WTC11 (cell line): Measurements from ENCODE around the gene CRAT. TPM values are rescaled to one million over a fixed set of nuclear protein-coding genes. Genes with fewer than 3 reads are reported as not detected.

Experiments
- ATAC-seq: fragments of 200-7000 bp; cut with Tn5 transposase; 2 replicates; pipeline ENCODE4 v1.10.0; 2021; ENCODE audit warnings: mild to moderate bottlenecking, moderate library complexity
- CTCF ChIA-PET: fragments of 300-600 bp; sonication (Branson Sonifier 250); formaldehyde crosslinking; loops from one replicate; lab custom pipeline; 2021; ENCODE audit warnings: antibody characterized with exemption; lab: Charles Lee
- POLR2A ChIA-PET: fragments of 350-600 bp; sonication (Branson Sonifier 250); formaldehyde crosslinking; loops from one replicate; lab custom pipeline; 2021; ENCODE audit warnings: antibody characterized with exemption; lab: Charles Lee
- DNase-seq: peaks from one replicate; pipeline ENCODE4 v3.0.0; 2021; ENCODE audit warnings: low spot score
- H3K27ac Mint-ChIP-seq: 2 replicates; pipeline ENCODE4 v1.8.0; 2021; ENCODE audit warnings: mixed read lengths
- H3K27me3 Mint-ChIP-seq: 2 replicates; pipeline ENCODE4 v1.8.0; 2021; ENCODE audit warnings: low read depth, mild to moderate bottlenecking, moderate library complexity, mixed read lengths
- H3K36me3 Mint-ChIP-seq: 2 replicates; pipeline ENCODE4 v1.8.0; 2021; ENCODE audit warnings: mixed read lengths
- H3K4me1 Mint-ChIP-seq: 2 replicates; pipeline ENCODE4 v1.8.0; 2022; ENCODE audit warnings: mixed read lengths
- H3K4me3 Mint-ChIP-seq: 2 replicates; pipeline ENCODE4 v1.8.0; 2021; ENCODE audit warnings: mild to moderate bottlenecking, moderate library complexity, mixed read lengths
- H3K9me3 Mint-ChIP-seq: 2 replicates; pipeline ENCODE4 v1.8.0; 2021; ENCODE audit warnings: mixed read lengths
- AR ChIP-seq: fragments of 250-450 bp; sonication (Bioruptor Pico); IDR thresholded peaks from 2 replicates; pipeline ENCODE4 v1.9.0; 2021; ENCODE audit warnings: mild to moderate bottlenecking
- ATF6 ChIP-seq: sonication (generic); formaldehyde crosslinking; IDR thresholded peaks from 2 replicates; pipeline ENCODE4 v1.8.1; 2023; ENCODE audit warnings: mild to moderate bottlenecking, missing genetic modification reagents
- CBFB ChIP-seq: sonication (generic); formaldehyde crosslinking; IDR thresholded peaks from 2 replicates; pipeline ENCODE4 v1.8.1; 2022; ENCODE audit warnings: mild to moderate bottlenecking, low read depth, missing genetic modification reagents
- CREB1 ChIP-seq: sonication (generic); formaldehyde crosslinking; IDR thresholded peaks from 2 replicates; pipeline ENCODE4 v1.8.0; 2023; ENCODE audit warnings: mild to moderate bottlenecking, missing genetic modification reagents
- CREM ChIP-seq: sonication (generic); formaldehyde crosslinking; IDR thresholded peaks from 2 replicates; pipeline ENCODE4 v1.8.1; 2022; ENCODE audit warnings: mild to moderate bottlenecking, missing genetic modification reagents, moderate library complexity
- E2F5 ChIP-seq: sonication (generic); formaldehyde crosslinking; IDR thresholded peaks from 2 replicates; pipeline ENCODE4 v1.8.1; 2022; ENCODE audit warnings: mild to moderate bottlenecking, moderate library complexity, missing genetic modification reagents
- ELF4 ChIP-seq: sonication (generic); formaldehyde crosslinking; IDR thresholded peaks from 2 replicates; pipeline ENCODE4 v1.8.1; 2022; ENCODE audit warnings: low read depth, mild to moderate bottlenecking, moderate library complexity, missing genetic modification reagents
- FOXK1 ChIP-seq: sonication (generic); formaldehyde crosslinking; IDR thresholded peaks from 2 replicates; pipeline ENCODE4 v1.8.0; 2022; ENCODE audit warnings: mild to moderate bottlenecking, moderate library complexity, missing genetic modification reagents
- FOXP4 ChIP-seq: sonication (generic); formaldehyde crosslinking; IDR thresholded peaks from 2 replicates; pipeline ENCODE4 v1.8.0; 2022; ENCODE audit warnings: mild to moderate bottlenecking, missing genetic modification reagents
- GABPB1 ChIP-seq: sonication (generic); formaldehyde crosslinking; IDR thresholded peaks from 2 replicates; pipeline ENCODE4 v1.8.1; 2023; ENCODE audit warnings: mild to moderate bottlenecking, missing genetic modification reagents
- HMGA2 ChIP-seq: fragments of 250-450 bp; sonication (Bioruptor Pico); IDR thresholded peaks from 2 replicates; pipeline ENCODE4 v1.4.0; 2021; ENCODE audit warnings: mild to moderate bottlenecking, moderate library complexity
- HMGXB4 ChIP-seq: sonication (generic); formaldehyde crosslinking; IDR thresholded peaks from 2 replicates; pipeline ENCODE4 v1.8.1; 2023; ENCODE audit warnings: mild to moderate bottlenecking, moderate library complexity, missing genetic modification reagents
- IRF2 ChIP-seq: sonication (generic); formaldehyde crosslinking; IDR thresholded peaks from 2 replicates; pipeline ENCODE4 v1.8.0; 2022; ENCODE audit warnings: low read depth, missing genetic modification reagents, borderline replicate concordance
- KAT7 ChIP-seq: sonication (generic); formaldehyde crosslinking; IDR thresholded peaks from 2 replicates; pipeline ENCODE4 v1.8.1; 2023; ENCODE audit warnings: missing genetic modification reagents, mild to moderate bottlenecking, borderline replicate concordance
- NR2C2 ChIP-seq: sonication (generic); formaldehyde crosslinking; IDR thresholded peaks from 2 replicates; pipeline ENCODE4 v1.8.0; 2022; ENCODE audit warnings: mild to moderate bottlenecking, missing genetic modification reagents
- ZBTB21 ChIP-seq: sonication (generic); formaldehyde crosslinking; IDR thresholded peaks from 2 replicates; pipeline ENCODE4 v1.8.1; 2023; ENCODE audit warnings: mild to moderate bottlenecking, missing genetic modification reagents, borderline replicate concordance
- ZNF121 ChIP-seq: sonication (generic); formaldehyde crosslinking; IDR thresholded peaks from 2 replicates; pipeline ENCODE4 v1.8.0; 2023; ENCODE audit warnings: missing genetic modification reagents
- ZNF671 ChIP-seq: fragments of 250-450 bp; sonication (Bioruptor Pico); IDR thresholded peaks from 2 replicates; pipeline ENCODE4 v1.8.0; 2021; ENCODE audit warnings: mild to moderate bottlenecking
- total RNA-seq: library from RNA; stranded (reverse); gene quantifications from 3 replicates; pipeline ENCODE4 v1.2.3, GENCODE V29; 2021
- TF ChIP-seq, protein P1 (sequence below): sonication (generic); formaldehyde crosslinking; IDR thresholded peaks from 2 replicates; pipeline ENCODE4 v1.8.0; 2023; ENCODE audit warnings: missing genetic modification reagents

Gene CRAT
- total RNA-seq, 1 experiment from 2014 or later = 17.2 TPM

DNA sequence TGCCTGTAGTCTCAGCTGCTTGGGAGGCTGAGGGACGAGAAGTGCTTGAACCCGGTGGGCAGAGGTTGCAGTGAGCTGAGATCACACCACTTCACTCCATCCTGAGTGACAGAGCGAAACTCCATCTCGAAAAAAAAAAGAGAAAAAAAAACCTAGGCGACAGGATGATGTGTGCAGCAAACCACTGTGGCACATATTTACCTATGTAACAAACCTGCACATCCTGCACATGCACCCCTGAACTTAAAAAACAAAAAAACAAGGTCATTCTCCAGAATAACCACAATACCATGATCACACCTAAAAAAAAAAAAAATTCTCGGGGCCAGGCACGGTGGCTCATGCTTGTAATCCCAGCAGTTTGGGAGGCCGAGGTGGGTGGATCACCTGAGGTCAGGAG, 37.2 kb downstream of the CRAT start:
- Mint-ChIP-seq H3K9me3 (no peaks in the 10 kb centered on the region), H3K4me1 (peaks cover 28% of the 10 kb centered on the region), H3K4me3 (no peak overlapping the region), H3K27me3 (no peaks in the 10 kb centered on the region), H3K27ac (no peak overlapping the region), H3K36me3 (peaks cover 4% of the 10 kb centered on the region; the same call in 1 of the 2 replicates)
- TF ChIP-seq ELF4 (no peak), NR2C2 (CRISPR knock-in tag) (no peak), E2F5 (CRISPR knock-in tag) (no peak), GABPB1 (CRISPR knock-in tag) (no peak), IRF2 (CRISPR knock-in tag) (no peak), CBFB (no peak), ZNF121 (CRISPR knock-in tag) (no peak)
- POLR2A ChIA-PET = no interaction called here
- CTCF ChIA-PET = interaction anchor here (2.5 kb wide), 1 partner anchor 66 kb away, joined by 5 read pairs; no protein-coding TSS in a partner anchor
- ATAC-seq (no peak), DNase-seq (no peak)

DNA sequence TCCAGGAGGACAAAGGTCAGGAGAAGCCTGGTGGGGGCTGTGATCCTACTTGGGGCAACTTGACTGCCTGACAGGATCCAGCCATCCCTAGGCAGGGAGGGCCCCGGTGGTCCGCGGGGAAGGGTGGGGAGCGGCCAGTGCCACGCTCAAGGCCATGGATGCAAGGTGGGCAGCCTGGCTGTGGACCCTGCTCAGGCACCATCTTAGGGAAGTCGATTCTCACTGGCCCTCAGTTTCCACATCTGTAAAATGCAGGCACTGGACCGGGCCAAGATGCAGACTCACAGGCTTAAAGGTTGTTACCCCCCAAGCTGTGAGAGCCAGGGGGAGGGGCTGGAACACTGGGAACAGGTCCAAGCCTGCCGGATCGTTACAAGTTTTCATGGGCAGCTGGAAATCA, 38.4 kb downstream of the CRAT start:
- no peaks in the 10 kb centered on the region for H3K27me3 Mint-ChIP-seq
- H3K27ac Mint-ChIP-seq = peak overlapping the region; percentile 97
- CTCF ChIA-PET = interaction anchor here (1.0 to 2.4 kb wide), 2 partner anchors 8 to 15 kb away, joined by 3 to 10 read pairs; partner anchors contain the start of gene DOLPP1
- ATAC-seq = peak; percentile 14
- peaks cover 9% of the 10 kb centered on the region for H3K36me3 Mint-ChIP-seq
- H3K9me3 Mint-ChIP-seq = no peaks in the 10 kb centered on the region
- POLR2A ChIA-PET = interaction anchor here (0.7 to 1.4 kb wide), 4 partner anchors 9 to 1142 kb away, joined by 3 to 5 read pairs (median 3); partner anchors contain the start of gene DOLPP1
- DNase-seq = no peak
- H3K4me3 Mint-ChIP-seq = peak overlapping the region; percentile 62
- TF ChIP-seq HMGXB4 (CRISPR knock-in tag) = 0 out of 2 replicates have a peak, but pooled peaks have one; percentile 3
- no peak for TF ChIP-seq ATF6
- TF ChIP-seq ZNF121 (CRISPR knock-in tag) = peak; percentile 75
- TF ChIP-seq, all 79 proteins: peak for 2
- H3K4me1 Mint-ChIP-seq = peaks cover 28% of the 10 kb centered on the region

- H3K36me3 Mint-ChIP-seq = peaks cover 11% of the 10 kb centered on the region
- ATAC-seq (peak; percentile 90), DNase-seq (peak; percentile 92)
- ChIA-PET POLR2A (interaction anchor here (0.7 to 1.4 kb wide), 4 partner anchors 9 to 1142 kb away, joined by 3 to 5 read pairs (median 3); partner anchors contain the start of gene DOLPP1), CTCF (interaction anchor here (0.6 to 2.4 kb wide), 5 partner anchors 9 to 43 kb away, joined by 3 to 10 read pairs (median 4); partner anchors contain the start of genes DOLPP1 and SH3GLB2)
- H3K27me3 Mint-ChIP-seq = no peaks in the 10 kb centered on the region
- no peaks in the 10 kb centered on the region for H3K9me3 Mint-ChIP-seq
- peaks cover 28% of the 10 kb centered on the region for H3K4me1 Mint-ChIP-seq
- H3K4me3 Mint-ChIP-seq = peak overlapping the region; percentile 62
- peak overlapping the region; percentile 97 for H3K27ac Mint-ChIP-seq
- TF ChIP-seq HMGA2 (CRISPR knock-in tag) (no peak), FOXP4 (CRISPR knock-in tag) (peak; percentile 57; the same call in 1 of the 2 replicates), ZNF671 (CRISPR knock-in tag) (no peak), ZBTB21 (CRISPR knock-in tag) (no peak), CREM (CRISPR knock-in tag) (0 out of 2 replicates have a peak, but pooled peaks have one; percentile 20), CREB1 (no peak), KAT7 (CRISPR knock-in tag) (0 out of 2 replicates have a peak, but pooled peaks have one; percentile 44), AR (CRISPR knock-in tag) (no peak), E2F5 (CRISPR knock-in tag) (no peak), FOXK1 (CRISPR knock-in tag) (peak; percentile 82)
- TF ChIP-seq, protein P1, sequence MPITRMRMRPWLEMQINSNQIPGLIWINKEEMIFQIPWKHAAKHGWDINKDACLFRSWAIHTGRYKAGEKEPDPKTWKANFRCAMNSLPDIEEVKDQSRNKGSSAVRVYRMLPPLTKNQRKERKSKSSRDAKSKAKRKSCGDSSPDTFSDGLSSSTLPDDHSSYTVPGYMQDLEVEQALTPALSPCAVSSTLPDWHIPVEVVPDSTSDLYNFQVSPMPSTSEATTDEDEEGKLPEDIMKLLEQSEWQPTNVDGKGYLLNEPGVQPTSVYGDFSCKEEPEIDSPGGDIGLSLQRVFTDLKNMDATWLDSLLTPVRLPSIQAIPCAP = no peak
Measured at GRCh38 chr9:129071526-129072126, 39.0 kb downstream of the CRAT start.
